H1 (cell line): ENCODE measurements around the gene KCNQ1. TPM values are rescaled to one million over a fixed set of nuclear protein-coding genes. Genes with fewer than 3 reads are reported as not detected.

Experiments
- CTCF ChIA-PET: fragments of 300-600 bp; sonication (Branson Sonifier 250); formaldehyde crosslinking; loops from one replicate; lab custom pipeline; 2021; ENCODE audit not compliant: partially characterized antibody; lab: Charles Lee
- POLR2A ChIA-PET: fragments of 300-600 bp; sonication (Branson Sonifier 250); formaldehyde crosslinking; loops from one replicate; lab custom pipeline; 2021; ENCODE audit warnings: inconsistent platforms; ENCODE audit not compliant: partially characterized antibody; lab: Charles Lee
- DNase-seq, 2 experiments: peaks; one replicate each; pipeline versions ENCODE4 v3.0.0 to v3.0.0-alpha.2; 2010 to 2022; ENCODE audit warnings: low spot score in 2 of 2, low read depth in 1 of 2, mixed read lengths in 1 of 2
- FAIRE-seq: peaks from 2 replicates; lab custom pipeline; 2011; peaks lifted over from hg19 to GRCh38; lab: Jason Lieb, UNC
- H2AFZ ChIP-seq: 2 replicates; pipeline ENCODE4 v1.8.1; 2012; ENCODE audit warnings: low read length, inconsistent platforms
- H2AK5ac ChIP-seq: 2 replicates; pipeline ENCODE4 v1.6.1; 2013; ENCODE audit warnings: low read depth, low read length
- H2BK120ac ChIP-seq: replicated peaks from 2 replicates; pipeline ENCODE3; 2013; ENCODE audit warnings: low read depth, low read length, inconsistent platforms
- H2BK12ac ChIP-seq: 2 replicates; pipeline ENCODE4 v1.6.1; 2013; ENCODE audit warnings: low read depth, low read length
- H2BK15ac ChIP-seq: 2 replicates; pipeline ENCODE4 v1.6.1; 2013; ENCODE audit warnings: low read length
- H2BK20ac ChIP-seq: 2 replicates; pipeline ENCODE4 v1.6.1; 2013; ENCODE audit warnings: low read length
- H2BK5ac ChIP-seq: 2 replicates; pipeline ENCODE4 v1.6.1; 2013; ENCODE audit warnings: low read depth, low read length
- H3K14ac ChIP-seq: 2 replicates; pipeline ENCODE4 v1.6.1; 2013; ENCODE audit warnings: inconsistent platforms; ENCODE audit not compliant: insufficient read length
- H3K18ac ChIP-seq: 2 replicates; pipeline ENCODE4 v1.6.1; 2013; ENCODE audit warnings: low read length; ENCODE audit errors: extremely low read depth
- H3K23ac ChIP-seq: 2 replicates; pipeline ENCODE4 v1.6.1; 2013; ENCODE audit warnings: inconsistent platforms; ENCODE audit not compliant: insufficient read length
- H3K23me2 ChIP-seq: 2 replicates; pipeline ENCODE4 v1.6.1; 2013; ENCODE audit warnings: low read depth, low read length
- H3K27ac ChIP-seq: 2 replicates; pipeline ENCODE4 v1.6.1; 2011; ENCODE audit warnings: low read depth, low read length, inconsistent platforms
- H3K27me3 ChIP-seq, 4 experiments: replicated peaks in 1 of 4; 1 replicate in 1 of 4; 2 replicates in 3 of 4; pipeline versions ENCODE4 v1.6.1 to v1.8.1; 2011 to 2013; ENCODE audit warnings: low read length in 3 of 4, mild to moderate bottlenecking in 3 of 4, inconsistent platforms in 2 of 4, mixed read lengths in 2 of 4, moderate library complexity in 1 of 4; ENCODE audit not compliant: control insufficient read depth in 3 of 4, insufficient read depth in 3 of 4; ENCODE audit errors: extremely low read depth in 1 of 4
- H3K36me3 ChIP-seq, 4 experiments: 2 replicates each; pipeline versions ENCODE4 v1.6.1 to v1.8.1; 2011 to 2013; ENCODE audit warnings: mild to moderate bottlenecking in 4 of 4, low read length in 3 of 4, moderate library complexity in 2 of 4, control low read depth in 1 of 4, inconsistent platforms in 1 of 4; ENCODE audit not compliant: insufficient read depth in 4 of 4, control insufficient read depth in 2 of 4
- H3K4ac ChIP-seq: replicated peaks from 2 replicates; pipeline ENCODE3; 2013; ENCODE audit warnings: low read length, low read depth, mixed read lengths, inconsistent platforms; ENCODE audit not compliant: insufficient read length
- H3K4me1 ChIP-seq, 4 experiments: replicated peaks in 1 of 4; 1 replicate in 1 of 4; 2 replicates in 3 of 4; pipeline versions ENCODE4 v1.6.1 to v1.8.1; 2011 to 2013; ENCODE audit warnings: low read length in 3 of 4, inconsistent platforms in 2 of 4, mixed read lengths in 1 of 4; ENCODE audit not compliant: insufficient read depth in 4 of 4, control insufficient read depth in 3 of 4
- H3K4me2 ChIP-seq, 2 experiments: 2 replicates each; pipeline versions ENCODE4 v1.6.1 to v1.8.1; 2011 to 2013; ENCODE audit warnings: low read depth in 2 of 2, low read length in 2 of 2, control low read depth in 1 of 2, inconsistent platforms in 1 of 2, mild to moderate bottlenecking in 1 of 2; ENCODE audit not compliant: insufficient read depth in 1 of 2
- H3K4me3 ChIP-seq, 4 experiments: fragments of 200-600, 300-600 bp in 1 of 4; sonication (generic), shearing (Covaris generic), sonication (Bioruptor Twin) in 1 of 4; 2 replicates each; pipeline versions ENCODE4 v1.5.1 to v1.8.1; 2011 to 2016; ENCODE audit warnings: low read length in 4 of 4, low read depth in 3 of 4, control low read depth in 2 of 4, inconsistent platforms in 2 of 4, mild to moderate bottlenecking in 2 of 4, mixed read lengths in 1 of 4, moderate library complexity in 1 of 4; ENCODE audit not compliant: insufficient read depth in 2 of 4; ENCODE audit errors: extremely low read depth in 1 of 4
- H3K56ac ChIP-seq: replicated peaks from 2 replicates; pipeline ENCODE3; 2013; ENCODE audit warnings: low read depth, mild to moderate bottlenecking, mixed read lengths, low read length, inconsistent platforms; ENCODE audit not compliant: insufficient read length
- H3K79me1 ChIP-seq: 2 replicates; pipeline ENCODE4 v1.6.1; 2013; ENCODE audit warnings: low read depth, low read length, control low read depth
- H3K79me2 ChIP-seq, 2 experiments: 2 replicates each; pipeline versions ENCODE4 v1.6.1 to v1.8.1; 2012 to 2013; ENCODE audit warnings: low read length in 2 of 2, mild to moderate bottlenecking in 2 of 2, inconsistent platforms in 1 of 2; ENCODE audit not compliant: insufficient read depth in 2 of 2, control insufficient read depth in 1 of 2
- H3K9ac ChIP-seq, 4 experiments: replicated peaks in 1 of 4; 1 replicate in 1 of 4; 2 replicates in 3 of 4; pipeline versions ENCODE4 v1.6.1 to v1.8.1; 2011 to 2013; ENCODE audit warnings: low read depth in 3 of 4, low read length in 3 of 4, control low read depth in 2 of 4, mild to moderate bottlenecking in 2 of 4, moderate library complexity in 2 of 4, inconsistent platforms in 1 of 4; ENCODE audit errors: extremely low read depth in 1 of 4
- H3K9me3 ChIP-seq, 2 experiments: 2 replicates each; pipeline versions ENCODE4 v1.6.1 to v1.8.1; 2012 to 2013; ENCODE audit warnings: mild to moderate bottlenecking in 2 of 2, moderate library complexity in 2 of 2, control low read depth in 1 of 2, inconsistent platforms in 1 of 2, low read depth in 1 of 2, low read length in 1 of 2, mixed read lengths in 1 of 2; ENCODE audit not compliant: insufficient read depth in 2 of 2
- H4K20me1 ChIP-seq, 2 experiments: replicated peaks in 1 of 2; 2 replicates each; pipeline versions ENCODE3 to v1.8.1; 2011 to 2013; ENCODE audit warnings: inconsistent platforms in 2 of 2, low read length in 2 of 2, mild to moderate bottlenecking in 1 of 2; ENCODE audit not compliant: insufficient read depth in 2 of 2, control insufficient read depth in 1 of 2
- H4K5ac ChIP-seq: 2 replicates; pipeline ENCODE4 v1.6.1; 2013; ENCODE audit warnings: low read length, low read depth, mixed read lengths, inconsistent platforms; ENCODE audit not compliant: insufficient read length
- H4K8ac ChIP-seq: 2 replicates; pipeline ENCODE4 v1.8.0; 2013; ENCODE audit warnings: mild to moderate bottlenecking, moderate library complexity, low read length, inconsistent platforms; ENCODE audit not compliant: insufficient read depth; ENCODE audit errors: extremely low read depth
- H4K91ac ChIP-seq: replicated peaks from 2 replicates; pipeline ENCODE3; 2013; ENCODE audit warnings: low read length, mixed read lengths, inconsistent platforms; ENCODE audit not compliant: insufficient read length
- ASH2L ChIP-seq: fragments of 200-600, 300-600 bp; sonication (generic); IDR thresholded peaks from one replicate; pipeline ENCODE4 v1.7.1; 2017; ENCODE audit warnings: low read length
- BACH1 ChIP-seq: IDR thresholded peaks from 2 replicates; pipeline ENCODE4 v1.6.1; 2012; ENCODE audit warnings: low read length, improper control_type of control experiment
- CBX5 ChIP-seq: fragments of 300-800, 300-1000 bp; sonication (generic); IDR thresholded peaks from 2 replicates; pipeline ENCODE4 v1.7.1; 2016; ENCODE audit warnings: antibody characterized with exemption, low read length, low read depth
- GABPA ChIP-seq: IDR thresholded peaks from 2 replicates; pipeline ENCODE4 v1.6.1; 2011; ENCODE audit warnings: mild to moderate bottlenecking, low read length, moderate library complexity, borderline replicate concordance; ENCODE audit not compliant: insufficient read depth
- HDAC2 ChIP-seq, 2 experiments: fragments of 300-600 bp in 1 of 2; sonication (generic) in 1 of 2; IDR thresholded peaks; 2 replicates each; pipeline ENCODE4 v1.6.1; 2011 to 2012; ENCODE audit warnings: low read depth in 2 of 2, low read length in 2 of 2, mild to moderate bottlenecking in 2 of 2, moderate library complexity in 2 of 2, borderline replicate concordance in 1 of 2, inconsistent platforms in 1 of 2
- JUND ChIP-seq: IDR thresholded peaks from 2 replicates; pipeline ENCODE4 v1.6.1; 2011; ENCODE audit warnings: mild to moderate bottlenecking, improper control_type of control experiment, low read length
- MAFK ChIP-seq: IDR thresholded peaks from 2 replicates; pipeline ENCODE4 v1.6.1; 2012; ENCODE audit warnings: low read depth, mild to moderate bottlenecking, improper control_type of control experiment, low read length
- TAF1 ChIP-seq: IDR thresholded peaks from 2 replicates; pipeline ENCODE4 v1.6.1; 2011; ENCODE audit warnings: mild to moderate bottlenecking, low read depth, low read length
- WGBS, 2 experiments: shearing (Covaris generic) in 1 of 2; methylation state at CpG; one replicate each; pipeline versions ENCODE4 v1.1.6 to v1.1.7; 2013 to 2015; ENCODE audit warnings: low lambda C conversion rate in 2 of 2, mixed read lengths in 2 of 2, inconsistent platforms in 1 of 2, low coverage in 1 of 2, missing lambda C conversion rate in 1 of 2; ENCODE audit not compliant: insufficient replicate concordance in 2 of 2, insufficient coverage in 1 of 2, insufficient read length in 1 of 2; ENCODE audit errors: extremely low coverage in 1 of 2, missing lambda C conversion rate in 1 of 2; 5-methylcytosine and 5-hydroxymethylcytosine counted together
- polyA plus RNA-seq, 7 experiments: library from polyadenylated mRNA; depleted of rRNA in 3 of 7; stranded (reverse) in 5 of 7; unstranded in 2 of 7; fragments of >200 nt in 5 of 7; fragments of 200-250 nt in 2 of 7; gene quantifications; 1 replicate in 5 of 7; 2 replicates in 1 of 7; 4 replicates in 1 of 7; pipeline versions ENCODE4 v1.2.1 to v1.2.3, GENCODE V29; 2011 to 2013; ENCODE audit warnings: missing spikeins in 2 of 7, mixed read lengths in 2 of 7
- total RNA-seq: library from RNA; stranded (reverse); fragmentation: NEBNext Ultra II Directional; extraction: Animal tissue kit (Norgen Biotek cat#: 25700); gene quantifications from 2 replicates; pipeline ENCODE4 v1.2.1, GENCODE V29; 2021
- TF ChIP-seq, protein P1 (sequence below), 3 experiments: IDR thresholded peaks; 1 replicate in 2 of 3; 2 replicates in 1 of 3; pipeline versions ENCODE4 v1.5.1 to v1.6.1; 2011; ENCODE audit warnings: low read length in 3 of 3, mild to moderate bottlenecking in 3 of 3, inconsistent platforms in 2 of 3, low read depth in 1 of 3, moderate library complexity in 1 of 3; ENCODE audit not compliant: insufficient read depth in 1 of 3; ENCODE audit errors: control extremely low read depth in 1 of 3

The KCNQ1 gene
- total and polyA plus RNA-seq, 2 of the 8 experiments (the other 6 are each of a cell fraction or from before 2014, with no cell fraction given): 1.9 to 2.0 TPM

DNA sequence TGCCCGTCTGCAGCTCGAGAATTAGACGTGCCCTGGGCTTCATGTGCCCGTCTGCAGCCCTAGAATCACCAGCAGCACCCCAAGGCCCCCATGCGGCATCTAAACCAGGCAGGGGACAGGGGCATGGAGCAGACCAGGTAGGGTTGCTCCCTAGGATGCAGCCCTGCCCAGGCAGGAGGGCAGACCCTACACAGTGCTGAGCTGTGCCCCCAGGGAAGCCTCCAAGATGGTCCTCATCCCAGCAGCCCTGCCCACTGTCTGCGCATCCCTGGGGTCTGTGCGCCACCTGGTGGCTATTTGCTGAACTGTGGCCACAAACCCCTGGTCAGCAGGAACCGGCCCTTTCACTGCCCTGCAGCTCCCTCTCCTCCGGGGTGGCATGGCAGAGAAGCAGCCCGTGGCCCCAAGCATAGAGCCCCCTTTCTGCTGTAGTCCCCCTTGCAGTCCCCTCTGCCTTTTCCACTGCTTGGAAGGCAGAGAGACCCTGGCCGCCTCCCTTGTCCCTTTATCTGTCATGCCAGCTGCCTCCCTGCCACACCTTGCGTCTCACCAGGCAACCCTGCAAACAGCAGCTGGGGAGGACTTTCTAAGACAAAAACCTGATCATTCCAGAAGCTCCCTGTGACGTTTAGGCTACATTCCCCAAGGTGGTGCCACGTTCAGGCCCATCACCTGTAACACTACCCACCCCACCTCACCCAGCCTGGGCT lies 86.6 kb downstream of the KCNQ1 start:
- H3K23ac ChIP-seq: no peak overlapping the region
- H3K27ac ChIP-seq: no peak overlapping the region
- no peak overlapping the region for H3K9ac ChIP-seq
- H3K27me3 ChIP-seq: peaks cover 1 to 32% (median 11%) of the 10 kb centered on the region in 4 experiments; a peak in 5 of 7 replicates
- H3K4me3 ChIP-seq: no peak overlapping the region
- no peak overlapping the region for H2BK20ac ChIP-seq
- H4K91ac ChIP-seq: no peak overlapping the region
- H3K9me3 ChIP-seq: no peaks in the 10 kb centered on the region
- ChIA-PET POLR2A (interaction anchor here (1.0 to 3.2 kb wide), 3 partner anchors 109 to 360 kb away, joined by 3 to 16 read pairs (median 5); partner anchors contain the start of gene CDKN1C), CTCF (interaction anchor here (0.7 to 14.3 kb wide), 87 partner anchors 10 to 401 kb away, joined by 3 to 521 read pairs (median 5); partner anchors contain the start of genes CDKN1C and TSSC4)
- FAIRE-seq (peak; percentile 39), DNase-seq (peak; percentile 33 to 97)
- H2BK5ac ChIP-seq: no peak overlapping the region
- H4K5ac ChIP-seq: no peak overlapping the region
- H3K18ac ChIP-seq: no peak overlapping the region; the same call in 1 of the 2 replicates
- H2BK15ac ChIP-seq: peak overlapping the region; percentile 95; the same call in 1 of the 2 replicates
- H3K23me2 ChIP-seq: no peaks in the 10 kb centered on the region
- H3K4me2 ChIP-seq: no peak overlapping the region
- no peak overlapping the region for H3K14ac ChIP-seq
- no peak overlapping the region for H3K4ac ChIP-seq
- no peak overlapping the region for H4K8ac ChIP-seq
- H3K36me3 ChIP-seq: no peaks in the 10 kb centered on the region
- no peaks in the 10 kb centered on the region for H3K79me2 ChIP-seq
- 54% methylated on average over 14 of the region's 14 CpGs; no CpG with 5 or more reads in 1 of the 2 experiments for WGBS, 2 experiments
- peaks cover 0 to 7% of the 10 kb centered on the region in 2 experiments for H4K20me1 ChIP-seq
- H2AFZ ChIP-seq: no peak overlapping the region
- peak overlapping the region; percentile 27; the same call in 1 of the 2 replicates for H2BK12ac ChIP-seq
- no peak overlapping the region for H2BK120ac ChIP-seq
- peaks cover 4 to 16% (median 10%) of the 10 kb centered on the region in 4 experiments for H3K4me1 ChIP-seq
- no peaks in the 10 kb centered on the region for H3K79me1 ChIP-seq
- H3K56ac ChIP-seq: no peak overlapping the region
- H2AK5ac ChIP-seq: no peak overlapping the region
- no peak for TF ChIP-seq JUND
- no peak for TF ChIP-seq HDAC2 (IDR thresholded peaks at IDR 0.05; ENCODE audit: borderline replicate concordance in 1 of 2, low read depth in 2 of 2, low read length in 2 of 2)
- no peak for TF ChIP-seq CBX5
- TF ChIP-seq, protein P1, sequence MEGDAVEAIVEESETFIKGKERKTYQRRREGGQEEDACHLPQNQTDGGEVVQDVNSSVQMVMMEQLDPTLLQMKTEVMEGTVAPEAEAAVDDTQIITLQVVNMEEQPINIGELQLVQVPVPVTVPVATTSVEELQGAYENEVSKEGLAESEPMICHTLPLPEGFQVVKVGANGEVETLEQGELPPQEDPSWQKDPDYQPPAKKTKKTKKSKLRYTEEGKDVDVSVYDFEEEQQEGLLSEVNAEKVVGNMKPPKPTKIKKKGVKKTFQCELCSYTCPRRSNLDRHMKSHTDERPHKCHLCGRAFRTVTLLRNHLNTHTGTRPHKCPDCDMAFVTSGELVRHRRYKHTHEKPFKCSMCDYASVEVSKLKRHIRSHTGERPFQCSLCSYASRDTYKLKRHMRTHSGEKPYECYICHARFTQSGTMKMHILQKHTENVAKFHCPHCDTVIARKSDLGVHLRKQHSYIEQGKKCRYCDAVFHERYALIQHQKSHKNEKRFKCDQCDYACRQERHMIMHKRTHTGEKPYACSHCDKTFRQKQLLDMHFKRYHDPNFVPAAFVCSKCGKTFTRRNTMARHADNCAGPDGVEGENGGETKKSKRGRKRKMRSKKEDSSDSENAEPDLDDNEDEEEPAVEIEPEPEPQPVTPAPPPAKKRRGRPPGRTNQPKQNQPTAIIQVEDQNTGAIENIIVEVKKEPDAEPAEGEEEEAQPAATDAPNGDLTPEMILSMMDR (IDR thresholded peaks at IDR 0.05; ENCODE audit: control extremely low read depth in 1 of 3, insufficient read depth in 1 of 3, low read depth in 1 of 3, low read length in 3 of 3): peak in 2 of 3 experiments; percentile 98; a peak in 3 of 4 replicates
- peak; percentile 51; the same call in 1 of the 2 replicates for TF ChIP-seq GABPA
- TF ChIP-seq TAF1: no peak
- no peak for TF ChIP-seq ASH2L
- no peak for TF ChIP-seq BACH1
- TF ChIP-seq MAFK: no peak
